Epidermal melanocyte (primary cell): ENCODE measurements around the gene GJA3.
A peak's percentile ranks its signal among the peaks of the same experiment; 100 is the strongest.
"Not testable (repeated sequence)": the region's sequence is repeated elsewhere in the genome, so short reads cannot be mapped to it uniquely, and the experiment has no call there.

Source experiments
- DNase-seq: peaks from one replicate; pipeline ENCODE4 v3.0.0; 2011; ENCODE audit warnings: low spot score; ENCODE audit not compliant: insufficient read length

The GJA3 gene

DNA sequence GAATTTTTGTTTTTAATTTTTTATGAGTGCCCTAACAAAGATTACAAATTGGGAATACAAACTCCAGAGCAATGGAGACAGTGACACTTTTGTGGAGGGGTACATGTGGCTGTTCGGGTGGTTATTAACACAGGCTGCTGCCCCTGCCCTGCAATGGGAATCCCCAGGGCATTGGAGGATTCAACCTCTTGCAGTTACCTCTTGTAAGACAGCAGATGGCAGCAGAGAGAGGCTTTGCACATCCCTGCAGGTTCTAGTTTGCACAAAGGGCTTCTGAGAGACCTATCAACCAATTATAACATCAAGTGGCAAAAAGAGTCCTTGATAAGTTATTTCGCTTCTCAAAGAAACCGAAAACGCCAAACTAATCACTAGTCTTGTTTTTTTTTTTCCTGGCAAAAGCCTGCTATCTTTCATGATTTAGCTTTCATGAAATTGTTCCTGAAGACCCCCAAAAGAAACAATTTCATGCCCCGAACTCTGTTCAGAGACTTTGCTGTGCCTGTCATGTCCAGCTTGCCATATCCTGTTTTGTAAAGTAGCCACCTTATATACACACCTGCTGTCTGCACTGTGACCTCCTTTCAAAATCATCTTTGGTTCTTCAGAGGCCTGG lies 21.5 kb upstream of the GJA3 start:
- peak; percentile 85 for DNase-seq

GRCh38 chr13:20181188-20181587 lies 20.3 kb upstream of the GJA3 start:
- no peak for DNase-seq

- DNase-seq = no peak
Measured at GRCh38 chr13:20178156-20178555, 17.3 kb upstream of the GJA3 start.

DNA sequence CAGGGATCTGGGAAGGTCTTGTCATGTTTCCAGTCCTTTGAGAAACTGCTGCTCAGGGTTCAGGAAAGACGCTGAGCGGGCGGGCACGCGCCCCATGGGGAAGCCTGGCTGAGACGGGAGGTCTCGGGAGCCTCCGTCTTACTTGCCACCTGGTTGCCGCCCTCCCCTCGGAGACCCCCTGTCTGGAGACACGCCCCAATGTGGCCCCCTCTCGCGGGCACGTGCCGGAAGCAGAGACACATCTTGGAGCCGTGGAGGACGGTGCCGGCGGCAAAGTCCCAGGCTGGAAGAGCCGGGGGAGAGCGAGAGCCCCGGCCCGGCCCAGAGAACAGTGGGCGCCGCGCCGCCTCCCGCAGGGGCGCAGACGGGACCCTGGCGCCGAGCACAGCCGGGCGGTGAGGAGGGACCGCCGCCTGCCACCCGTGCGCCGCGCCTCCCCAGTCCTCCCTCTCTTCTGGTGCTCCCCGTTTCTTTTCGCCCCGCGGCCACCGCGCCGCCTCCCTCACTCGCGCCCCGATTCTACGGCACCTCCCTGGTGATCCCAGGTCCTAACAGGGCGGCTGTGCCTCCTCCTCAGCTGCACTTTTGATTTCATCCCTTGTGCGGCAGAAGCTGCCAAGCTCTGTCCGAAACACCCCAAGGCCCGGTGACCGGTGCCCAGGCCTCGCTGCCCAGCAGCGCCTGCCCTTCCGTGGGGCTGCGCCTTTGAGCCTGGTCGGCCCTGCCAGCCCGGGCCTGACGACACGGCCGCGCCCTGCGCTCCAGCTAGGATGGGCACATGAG lies 16.4 kb upstream of the GJA3 start:
- no peak for DNase-seq

GRCh38 chr13:20175907-20176652 lies 15.2 kb upstream of the GJA3 start:
- no peak for DNase-seq

GRCh38 chr13:20175406-20175794 lies 14.5 kb upstream of the GJA3 start:
- DNase-seq = no peak

- no peak for DNase-seq
Measured at GRCh38 chr13:20174656-20175405, 14.0 kb upstream of the GJA3 start.

GRCh38 chr13:20173116-20173746 lies 12.4 kb upstream of the GJA3 start:
- DNase-seq = no peak

- DNase-seq = no peak
Measured at GRCh38 chr13:20171364-20171763, 10.5 kb upstream of the GJA3 start.

GRCh38 chr13:20170921-20171320 lies 10.1 kb upstream of the GJA3 start:
- DNase-seq = no peak

- DNase-seq = no peak
Measured at GRCh38 chr13:20168396-20168795, 7.5 kb upstream of the GJA3 start.

GRCh38 chr13:20165417-20166257 lies 4.8 kb upstream of the GJA3 start:
- DNase-seq = no peak

- DNase-seq = no peak
Measured at GRCh38 chr13:20161951-20162300, 1.1 kb upstream of the GJA3 start.

- no peak for DNase-seq
Measured at GRCh38 chr13:20161275-20161950, 561 bp upstream of the GJA3 start.

DNA sequence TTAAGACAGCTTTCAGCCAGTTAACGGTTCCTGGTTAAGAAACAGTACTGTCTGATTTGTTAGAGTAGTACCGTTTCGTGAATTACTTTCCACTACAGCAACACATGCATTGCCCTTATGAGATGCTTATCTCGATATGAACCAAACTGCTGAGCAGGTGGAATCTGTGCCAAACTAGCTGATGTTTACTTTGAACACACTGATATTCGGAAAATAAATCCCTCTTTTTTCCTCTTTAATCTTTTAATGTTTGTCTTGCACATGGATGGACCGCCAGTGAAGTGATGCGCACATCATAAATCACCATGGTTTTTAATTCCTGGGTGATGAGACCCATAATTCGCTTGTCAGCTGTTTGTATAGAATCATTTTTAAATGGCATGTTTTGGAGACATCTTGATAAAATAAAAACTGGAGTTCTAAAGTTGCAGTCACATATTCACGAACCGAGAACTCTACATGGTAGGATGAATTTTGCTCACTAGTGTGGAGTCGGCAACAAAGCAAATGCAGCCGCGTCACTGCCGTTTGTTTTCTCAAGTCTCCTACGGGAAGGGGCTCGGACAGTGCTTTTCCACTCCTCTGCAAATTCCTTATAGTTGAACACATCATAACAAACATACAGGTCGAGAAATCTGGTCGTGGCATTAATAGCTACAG lies 1.1 kb downstream of the GJA3 start:
- DNase-seq = no peak

GRCh38 chr13:20157151-20157796 lies 3.6 kb downstream of the GJA3 start:
- no peak for DNase-seq

- no peak for DNase-seq
Measured at GRCh38 chr13:20156702-20157101, 4.2 kb downstream of the GJA3 start.

GRCh38 chr13:20153290-20153689 lies 7.6 kb downstream of the GJA3 start:
- DNase-seq = not testable (repeated sequence)

GRCh38 chr13:20151612-20152011 lies 9.2 kb downstream of the GJA3 start:
- no peak for DNase-seq
